Memory B cell (primary cell): ENCODE measurements around the gene MAS1L.

Experiments
- ATAC-seq: fragments of 150-1000 bp; cut with Tn5 transposase; 2 replicates; pipeline ENCODE4 v1.10.0; 2021; ENCODE audit warnings: low read depth, mild to moderate bottlenecking, moderate library complexity
- DNase-seq, 2 donors: peaks; one replicate each; pipeline ENCODE4 v3.0.0; 2022; ENCODE audit warnings: low spot score in 2 of 2
- H3K27ac Mint-ChIP-seq: one replicate; pipeline ENCODE4 v1.8.0; 2022; ENCODE audit warnings: mild to moderate bottlenecking, moderate library complexity, mixed read lengths
- H3K27me3 Mint-ChIP-seq: one replicate; pipeline ENCODE4 v1.8.0; 2022; ENCODE audit warnings: mixed read lengths
- H3K36me3 Mint-ChIP-seq: one replicate; pipeline ENCODE4 v1.8.0; 2022; ENCODE audit warnings: mild to moderate bottlenecking, mixed read lengths
- H3K4me1 Mint-ChIP-seq: one replicate; pipeline ENCODE4 v1.8.0; 2022; ENCODE audit warnings: mixed read lengths
- H3K4me3 Mint-ChIP-seq: one replicate; pipeline ENCODE4 v1.8.0; 2022; ENCODE audit warnings: mild to moderate bottlenecking, moderate library complexity, mixed read lengths
- H3K9me3 Mint-ChIP-seq: one replicate; pipeline ENCODE4 v1.8.0; 2022; ENCODE audit warnings: mixed read lengths

Gene MAS1L

GRCh38 chr6:29483735-29484134 is 4.0 kb downstream of the MAS1L start:
- Mint-ChIP-seq H3K9me3 (peaks cover 4% of the 10 kb centered on the region), H3K27me3 (peaks cover 8% of the 10 kb centered on the region), H3K27ac (no peak overlapping the region), H3K4me3 (no peak overlapping the region), H3K4me1 (no peaks in the 10 kb centered on the region), H3K36me3 (no peaks in the 10 kb centered on the region)
- no peak for DNase-seq
- ATAC-seq = no peak

DNA sequence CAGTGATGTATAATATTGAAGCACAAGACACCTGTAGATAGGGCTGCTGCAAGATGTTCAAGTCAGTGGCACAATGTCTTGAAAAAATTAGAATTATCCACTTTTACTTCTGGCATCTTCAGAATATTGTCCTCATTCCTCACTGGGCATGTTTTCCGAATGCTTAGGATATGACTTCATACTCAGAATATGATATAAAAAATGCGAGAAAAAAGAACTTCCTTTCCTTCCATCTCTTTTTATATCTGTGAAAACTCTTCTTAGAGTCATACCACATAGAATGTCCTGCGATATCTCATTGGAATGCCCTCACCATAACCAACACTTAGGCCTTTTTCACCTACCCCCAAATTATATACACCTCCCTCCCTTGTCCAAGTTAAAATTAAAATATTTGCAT is 4.6 kb downstream of the MAS1L start:
- no peak for DNase-seq

GRCh38 chr6:29479560-29479959 is 8.2 kb downstream of the MAS1L start:
- H3K27me3 Mint-ChIP-seq = peaks cover 5% of the 10 kb centered on the region
- H3K36me3 Mint-ChIP-seq = no peaks in the 10 kb centered on the region
- no peak for DNase-seq
- no peaks in the 10 kb centered on the region for H3K4me1 Mint-ChIP-seq
- H3K4me3 Mint-ChIP-seq = no peak overlapping the region
- H3K9me3 Mint-ChIP-seq = peaks cover 4% of the 10 kb centered on the region
- H3K27ac Mint-ChIP-seq = no peak overlapping the region
- no peak for ATAC-seq

More for the DNA sequence above, 4.6 kb downstream of the MAS1L start:
- H3K4me1 Mint-ChIP-seq = no peaks in the 10 kb centered on the region
- H3K36me3 Mint-ChIP-seq = no peaks in the 10 kb centered on the region
- H3K27me3 Mint-ChIP-seq = peaks cover 8% of the 10 kb centered on the region
- no peak overlapping the region for H3K4me3 Mint-ChIP-seq
- no peak for ATAC-seq
- H3K27ac Mint-ChIP-seq = no peak overlapping the region
- H3K9me3 Mint-ChIP-seq = peaks cover 4% of the 10 kb centered on the region

DNA sequence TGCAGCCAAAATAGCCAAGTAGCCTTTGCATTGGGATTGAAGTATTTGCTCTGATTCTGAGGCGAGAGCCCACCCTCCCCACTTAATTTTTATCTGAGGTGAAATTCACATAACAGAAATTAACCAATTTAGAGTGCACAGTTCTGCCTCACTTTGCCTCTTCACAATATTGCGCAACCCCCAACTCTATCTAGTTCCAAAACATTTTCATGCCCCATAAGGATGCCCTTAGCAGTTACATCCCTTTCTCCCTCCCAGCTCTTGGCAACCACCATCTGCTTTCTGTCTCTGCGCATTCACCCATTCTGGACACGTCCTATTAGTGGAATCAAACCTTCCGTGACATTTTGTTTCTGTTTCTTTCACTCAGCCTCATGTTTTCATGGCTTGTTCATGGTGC is 9.0 kb downstream of the MAS1L start:
- H3K27me3 Mint-ChIP-seq = peaks cover 5% of the 10 kb centered on the region
- H3K4me3 Mint-ChIP-seq = no peak overlapping the region
- no peak for ATAC-seq
- no peak for DNase-seq
- H3K36me3 Mint-ChIP-seq = no peaks in the 10 kb centered on the region
- no peak overlapping the region for H3K27ac Mint-ChIP-seq
- H3K9me3 Mint-ChIP-seq = peaks cover 4% of the 10 kb centered on the region
- no peaks in the 10 kb centered on the region for H3K4me1 Mint-ChIP-seq

- DNase-seq (no peak), ATAC-seq (no peak)
- H3K27ac Mint-ChIP-seq = no peak overlapping the region
- H3K4me3 Mint-ChIP-seq = no peak overlapping the region
- H3K36me3 Mint-ChIP-seq = no peaks in the 10 kb centered on the region
- H3K4me1 Mint-ChIP-seq = no peaks in the 10 kb centered on the region
- peaks cover 8% of the 10 kb centered on the region for H3K27me3 Mint-ChIP-seq
- peaks cover 6% of the 10 kb centered on the region for H3K9me3 Mint-ChIP-seq
These were observed 9.8 kb downstream of the MAS1L start for GRCh38 chr6:29477923-29478450.

DNA sequence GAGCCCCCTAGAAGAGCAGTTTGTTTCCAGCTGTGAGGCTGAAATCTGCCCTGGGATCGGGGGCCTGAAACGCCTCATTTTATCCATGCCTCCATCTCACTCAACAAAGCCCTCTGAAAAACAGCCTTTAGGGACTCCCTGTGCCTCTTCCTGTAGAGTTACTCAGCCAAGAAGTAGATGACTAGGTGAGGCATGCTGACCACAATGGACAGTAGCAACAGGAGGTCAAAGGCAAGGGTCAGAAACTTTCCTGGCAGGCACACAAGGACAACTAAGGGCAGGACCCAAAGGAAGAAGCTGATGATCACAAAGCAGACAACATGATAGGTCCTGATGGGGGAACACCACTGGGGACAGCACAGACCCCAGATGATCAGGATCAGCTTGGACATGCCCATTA is 12.8 kb downstream of the MAS1L start:
- ATAC-seq (no peak), DNase-seq (no peak)
- Mint-ChIP-seq H3K36me3 (no peaks in the 10 kb centered on the region), H3K4me3 (no peak overlapping the region), H3K9me3 (peaks cover 3% of the 10 kb centered on the region), H3K27me3 (peaks cover 10% of the 10 kb centered on the region), H3K4me1 (no peaks in the 10 kb centered on the region), H3K27ac (no peak overlapping the region)

- H3K27me3 Mint-ChIP-seq = peaks cover 12% of the 10 kb centered on the region
- DNase-seq = no peak
- no peaks in the 10 kb centered on the region for H3K4me1 Mint-ChIP-seq
- no peak overlapping the region for H3K4me3 Mint-ChIP-seq
- no peaks in the 10 kb centered on the region for H3K36me3 Mint-ChIP-seq
- ATAC-seq = no peak
- no peak overlapping the region for H3K27ac Mint-ChIP-seq
- no peaks in the 10 kb centered on the region for H3K9me3 Mint-ChIP-seq
These were observed 21.5 kb downstream of the MAS1L start for GRCh38 chr6:29466241-29466640.

- Mint-ChIP-seq H3K9me3 (no peaks in the 10 kb centered on the region), H3K36me3 (no peaks in the 10 kb centered on the region), H3K27me3 (peaks cover 12% of the 10 kb centered on the region), H3K4me1 (no peaks in the 10 kb centered on the region), H3K4me3 (no peak overlapping the region), H3K27ac (no peak overlapping the region)
- DNase-seq (no peak), ATAC-seq (no peak)
These were observed 22.0 kb downstream of the MAS1L start for GRCh38 chr6:29465801-29466200.

DNA sequence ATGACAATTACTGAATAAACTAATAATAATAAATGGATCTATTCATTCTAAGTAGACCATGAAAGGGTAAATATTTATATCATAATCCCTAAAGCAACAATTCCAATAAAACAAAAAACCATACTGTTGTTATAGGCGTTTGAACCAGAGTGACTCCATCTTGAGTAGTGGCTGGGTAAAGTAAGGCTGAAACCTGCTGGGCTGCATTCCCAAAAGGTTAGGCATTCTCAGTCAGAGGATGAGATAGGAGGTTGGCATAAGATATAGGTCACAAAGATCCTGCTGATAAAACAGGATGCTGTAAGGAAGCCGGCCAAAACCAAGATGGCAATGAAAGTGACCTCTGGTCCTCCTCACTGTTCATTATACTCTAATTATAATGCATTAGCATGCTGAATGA is 22.5 kb downstream of the MAS1L start:
- Mint-ChIP-seq H3K4me3 (no peak overlapping the region), H3K4me1 (no peaks in the 10 kb centered on the region), H3K9me3 (no peaks in the 10 kb centered on the region), H3K36me3 (no peaks in the 10 kb centered on the region), H3K27ac (no peak overlapping the region), H3K27me3 (peaks cover 12% of the 10 kb centered on the region)
- DNase-seq (no peak), ATAC-seq (no peak)

DNA sequence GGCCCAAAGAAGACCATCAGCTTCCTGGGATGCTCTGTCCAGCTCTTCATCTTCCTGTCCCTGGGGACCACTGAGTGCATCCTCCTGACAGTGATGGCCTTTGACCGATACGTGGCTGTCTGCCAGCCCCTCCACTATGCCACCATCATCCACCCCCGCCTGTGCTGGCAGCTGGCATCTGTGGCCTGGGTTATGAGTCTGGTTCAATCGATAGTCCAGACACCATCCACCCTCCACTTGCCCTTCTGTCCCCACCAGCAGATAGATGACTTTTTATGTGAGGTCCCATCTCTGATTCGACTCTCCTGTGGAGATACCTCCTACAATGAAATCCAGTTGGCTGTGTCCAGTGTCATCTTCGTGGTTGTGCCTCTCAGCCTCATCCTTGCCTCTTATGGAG is 25.7 kb downstream of the MAS1L start:
- Mint-ChIP-seq H3K36me3 (no peaks in the 10 kb centered on the region), H3K27ac (peak overlapping the region; percentile 18), H3K4me1 (no peaks in the 10 kb centered on the region), H3K27me3 (peaks cover 9% of the 10 kb centered on the region), H3K9me3 (no peaks in the 10 kb centered on the region), H3K4me3 (no peak overlapping the region)
- ATAC-seq (no peak), DNase-seq (no peak)

GRCh38 chr6:29461021-29461814 is 26.5 kb downstream of the MAS1L start:
- ATAC-seq (no peak), DNase-seq (no peak)
- Mint-ChIP-seq H3K4me3 (no peak overlapping the region), H3K27me3 (peaks cover 9% of the 10 kb centered on the region), H3K27ac (no peak overlapping the region), H3K9me3 (no peaks in the 10 kb centered on the region), H3K36me3 (no peaks in the 10 kb centered on the region), H3K4me1 (no peaks in the 10 kb centered on the region)

GRCh38 chr6:29456971-29457370 is 30.8 kb downstream of the MAS1L start, which contains the start of the genes OR11A1 and OR2H1:
OR11A1 (minus strand) TSS chr6:29457071; CDS start chr6:29427641, 29,430 bp downstream.
OR2H1 (plus strand) TSS chr6:29457155; CDS start chr6:29461770, 4,615 bp downstream.
- H3K27me3 Mint-ChIP-seq = peaks cover 2% of the 10 kb centered on the region
- H3K9me3 Mint-ChIP-seq = no peaks in the 10 kb centered on the region
- no peak for ATAC-seq
- H3K4me3 Mint-ChIP-seq = no peak within 1 kb of the TSS
- no peak within 1 kb of the TSS for H3K27ac Mint-ChIP-seq
- DNase-seq = no peak
- no peaks in the 10 kb centered on the region for H3K4me1 Mint-ChIP-seq
- H3K36me3 Mint-ChIP-seq = no peaks in the 10 kb centered on the region

DNA sequence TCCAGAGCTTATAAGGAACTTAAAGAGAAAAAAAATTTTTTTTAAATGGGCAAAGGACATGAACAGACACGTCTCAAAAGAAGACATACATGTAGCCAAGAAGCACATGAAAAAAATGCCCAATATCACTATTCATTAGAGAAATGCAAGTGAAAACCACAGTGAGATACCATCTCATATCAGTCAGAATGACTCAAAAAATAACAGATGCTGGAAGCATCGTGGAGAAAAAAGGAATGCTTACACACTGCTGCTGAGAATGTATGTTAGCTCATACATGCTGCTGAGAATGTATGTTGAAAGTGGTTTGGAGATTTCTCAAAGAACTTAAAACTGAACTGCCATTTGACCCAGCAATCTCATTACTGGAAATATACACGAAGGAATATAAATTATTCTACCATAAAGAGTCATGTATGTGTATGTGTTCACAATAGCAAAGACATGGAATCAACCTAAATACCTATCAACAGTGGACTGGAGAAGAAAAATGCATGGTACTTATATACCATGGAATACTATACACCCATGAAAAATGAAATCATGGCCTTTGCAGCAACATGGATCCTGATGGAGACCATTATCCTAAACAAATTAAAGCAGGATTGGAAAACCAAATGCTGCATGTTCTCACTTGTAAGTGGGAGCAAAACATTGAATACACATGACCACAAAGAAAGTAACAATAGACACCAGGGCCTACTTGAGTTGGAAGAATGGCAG is 36.1 kb downstream of the MAS1L start:
- ATAC-seq = no peak
- Mint-ChIP-seq H3K4me3 (no peak overlapping the region), H3K36me3 (no peaks in the 10 kb centered on the region)

GRCh38 chr6:29447670-29448069 is 40.1 kb downstream of the MAS1L start:
- Mint-ChIP-seq H3K27ac (no peak overlapping the region), H3K4me1 (no peaks in the 10 kb centered on the region), H3K27me3 (peaks cover 23% of the 10 kb centered on the region), H3K36me3 (peaks cover 1% of the 10 kb centered on the region), H3K4me3 (no peak overlapping the region), H3K9me3 (peaks cover 9% of the 10 kb centered on the region)
- no peak for ATAC-seq
- no peak for DNase-seq

More for the DNA sequence above, 36.1 kb downstream of the MAS1L start:
- no peak for DNase-seq
- Mint-ChIP-seq H3K9me3 (peaks cover 1% of the 10 kb centered on the region), H3K4me1 (no peaks in the 10 kb centered on the region), H3K27me3 (peaks cover 11% of the 10 kb centered on the region), H3K27ac (no peak overlapping the region)
